Effector memory CD4-positive, alpha-beta T cell (primary cell): ENCODE data around the gene SPOCK3.

ENCODE experiments used
- DNase-seq, 3 donors: peaks; one replicate each; pipeline ENCODE4 v3.0.0-alpha.2; 2020
- H3K27ac ChIP-seq: 2 replicates; pipeline ENCODE4 v1.7.0; 2013; ENCODE audit warnings: mild to moderate bottlenecking, low read length, moderate library complexity; ENCODE audit not compliant: insufficient read depth, poor library complexity, severe bottlenecking
- H3K27me3 ChIP-seq: replicated peaks from 2 replicates; pipeline ENCODE4 v1.7.0; 2013; ENCODE audit warnings: mild to moderate bottlenecking, low read length; ENCODE audit not compliant: insufficient read depth, control insufficient read depth, poor library complexity, severe bottlenecking
- H3K36me3 ChIP-seq: 2 replicates; pipeline ENCODE4 v1.7.0; 2013; ENCODE audit warnings: mild to moderate bottlenecking, low read length, moderate library complexity; ENCODE audit not compliant: control insufficient read depth, insufficient read depth
- H3K4me1 ChIP-seq: 2 replicates; pipeline ENCODE4 v1.7.0; 2013; ENCODE audit warnings: low read length, mild to moderate bottlenecking; ENCODE audit not compliant: control insufficient read depth, insufficient read depth, poor library complexity, severe bottlenecking
- H3K4me3 ChIP-seq: 2 replicates; pipeline ENCODE4 v1.7.0; 2013; ENCODE audit warnings: low read length, low read depth, mild to moderate bottlenecking; ENCODE audit not compliant: insufficient read depth, poor library complexity, severe bottlenecking
- H3K9me3 ChIP-seq: 2 replicates; pipeline ENCODE4 v1.7.0; 2013; ENCODE audit warnings: mild to moderate bottlenecking, low read length, moderate library complexity; ENCODE audit not compliant: control insufficient read depth

Gene SPOCK3

DNA sequence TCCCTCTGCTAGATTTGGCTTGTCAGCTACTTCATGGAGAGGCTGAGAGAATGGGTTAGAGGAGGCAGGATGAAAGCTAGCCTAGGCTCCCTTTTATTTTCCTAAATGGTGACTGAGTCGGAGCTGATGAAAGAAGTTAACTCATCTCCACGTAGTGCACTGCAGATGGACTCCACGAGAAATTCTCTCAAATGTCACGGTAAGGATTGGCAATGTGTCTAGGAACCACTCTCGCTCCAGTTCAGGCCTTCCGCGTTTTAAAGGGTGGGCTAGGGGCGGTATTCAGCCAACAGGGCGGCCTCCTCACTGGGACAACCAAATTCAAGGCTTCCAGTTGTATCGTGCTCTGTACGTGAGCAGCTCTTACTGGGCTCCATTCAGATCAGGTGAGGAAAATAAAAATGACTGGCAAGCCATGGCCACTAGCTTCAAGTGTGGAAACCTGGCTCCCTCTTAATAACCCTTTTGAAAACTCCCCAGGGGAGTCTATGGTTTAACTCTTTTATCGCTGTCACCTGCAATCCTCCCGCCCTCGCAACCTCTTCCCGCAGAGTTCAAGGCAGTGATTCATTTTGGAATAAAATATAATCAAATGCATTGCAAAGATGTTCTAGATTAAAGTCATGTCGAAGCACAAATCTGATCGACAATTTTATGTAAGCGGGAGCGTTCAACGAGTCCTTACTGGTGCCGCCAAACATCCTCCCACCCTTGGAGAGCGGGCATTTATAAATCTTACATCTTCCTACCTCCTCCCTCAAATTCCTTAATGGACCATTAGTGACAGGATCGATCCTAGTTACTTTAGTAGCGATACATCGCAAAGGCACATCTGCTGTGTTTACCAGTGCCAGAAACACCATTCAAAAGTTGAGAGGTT lies 1.2 kb downstream of the SPOCK3 start:
- DNase-seq = no peak
- H3K4me1 ChIP-seq = no peaks in the 10 kb centered on the region
- H3K9me3 ChIP-seq = no peaks in the 10 kb centered on the region
- H3K27ac ChIP-seq = no peak overlapping the region
- no peaks in the 10 kb centered on the region for H3K27me3 ChIP-seq
- no peak overlapping the region for H3K4me3 ChIP-seq
- H3K36me3 ChIP-seq = no peaks in the 10 kb centered on the region

DNA sequence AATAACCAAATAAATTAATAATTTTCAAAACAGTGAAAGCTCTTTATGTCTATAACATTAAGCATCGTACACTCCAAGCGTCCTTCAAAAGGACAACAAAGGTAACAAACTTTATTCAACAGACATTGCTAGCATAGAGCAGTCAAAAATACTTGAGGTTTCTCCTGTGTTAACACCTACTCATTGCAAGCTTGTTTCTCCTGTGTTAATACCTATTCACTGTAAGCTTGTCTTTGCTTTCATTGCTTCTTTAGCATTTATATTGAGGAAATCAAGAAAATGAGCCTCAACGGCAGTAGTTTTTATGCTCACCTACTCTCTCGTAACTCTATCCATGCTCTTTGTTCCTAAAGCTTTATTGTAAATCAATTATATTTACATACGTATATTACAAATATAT lies 3.5 kb downstream of the SPOCK3 start:
- no peaks in the 10 kb centered on the region for H3K36me3 ChIP-seq
- H3K4me3 ChIP-seq = no peak overlapping the region
- no peaks in the 10 kb centered on the region for H3K4me1 ChIP-seq
- H3K9me3 ChIP-seq = no peaks in the 10 kb centered on the region
- H3K27me3 ChIP-seq = no peaks in the 10 kb centered on the region
- H3K27ac ChIP-seq = no peak overlapping the region
- DNase-seq = no peak

DNA sequence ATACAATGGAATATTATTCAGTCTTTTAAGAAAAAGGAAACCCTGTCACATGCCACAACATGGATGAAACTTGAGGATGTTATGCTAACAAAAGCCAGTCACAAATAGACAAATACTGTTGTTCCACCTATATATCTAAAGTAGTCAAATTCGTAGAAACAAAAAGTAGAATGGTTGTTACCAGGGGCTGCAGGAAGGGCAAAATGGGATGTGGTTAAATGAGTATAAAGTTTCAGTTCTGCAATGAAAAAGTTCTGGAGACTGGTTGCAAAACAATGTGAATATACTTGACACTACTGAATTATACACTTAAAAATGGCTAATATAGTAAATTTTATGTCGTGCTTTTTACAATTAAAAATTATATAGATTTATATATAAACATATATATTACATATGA lies 12.2 kb downstream of the SPOCK3 start:
- H3K9me3 ChIP-seq = no peaks in the 10 kb centered on the region
- H3K36me3 ChIP-seq = no peaks in the 10 kb centered on the region
- no peaks in the 10 kb centered on the region for H3K27me3 ChIP-seq
- no peak overlapping the region for H3K27ac ChIP-seq
- H3K4me1 ChIP-seq = no peaks in the 10 kb centered on the region
- no peak overlapping the region for H3K4me3 ChIP-seq
- DNase-seq = no peak

DNA sequence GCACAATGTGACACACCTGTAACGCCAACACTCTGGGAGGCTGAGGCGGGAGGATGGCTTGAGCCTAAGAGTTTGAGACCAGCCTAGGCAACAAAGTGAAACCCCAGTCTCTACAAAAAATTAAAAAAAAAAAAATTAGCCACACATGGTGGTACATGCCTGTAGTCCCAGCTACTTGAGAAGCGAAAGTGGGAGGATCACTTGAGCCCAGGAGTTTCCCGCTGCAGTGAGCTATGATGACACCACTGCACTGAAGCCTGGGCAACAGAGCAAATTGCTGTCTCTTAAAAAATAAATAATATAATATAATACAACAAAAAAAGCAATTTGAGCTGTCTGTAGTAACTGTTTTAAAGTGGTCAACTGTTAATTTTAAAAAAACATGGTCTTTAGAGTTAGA lies 13.2 kb downstream of the SPOCK3 start:
- H3K27ac ChIP-seq = no peak overlapping the region
- no peaks in the 10 kb centered on the region for H3K36me3 ChIP-seq
- H3K4me1 ChIP-seq = no peaks in the 10 kb centered on the region
- no peak overlapping the region for H3K4me3 ChIP-seq
- DNase-seq = no peak
- H3K9me3 ChIP-seq = no peaks in the 10 kb centered on the region
- no peaks in the 10 kb centered on the region for H3K27me3 ChIP-seq

DNA sequence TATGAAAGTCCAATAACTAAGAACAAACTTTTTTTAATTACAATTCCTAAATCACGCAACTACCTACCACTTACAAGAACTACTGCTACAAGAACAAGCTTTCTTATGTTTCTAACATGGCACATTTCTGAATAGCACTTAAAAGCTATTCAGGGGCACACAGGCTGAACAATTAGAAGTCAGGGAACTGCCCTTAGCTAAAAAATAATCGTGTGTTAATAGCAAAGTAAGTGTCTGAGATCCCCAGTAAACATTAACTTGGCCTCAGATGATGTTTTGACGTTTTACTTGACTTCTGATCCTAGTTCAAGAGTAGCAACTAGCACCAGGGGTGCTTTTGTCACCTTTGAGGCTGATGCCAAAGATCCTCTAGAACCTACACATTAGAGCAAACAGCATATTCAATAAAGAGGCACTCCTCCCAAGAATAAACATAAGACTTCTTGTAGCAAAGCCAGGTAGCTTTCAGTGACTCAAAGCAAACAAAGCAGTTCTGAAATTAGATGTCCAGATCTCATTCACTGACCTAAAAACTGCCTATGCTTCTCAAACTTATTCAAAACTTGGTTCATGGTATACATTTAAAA lies 16.2 kb downstream of the SPOCK3 start:
- Histone ChIP-seq H3K27me3 (no peaks in the 10 kb centered on the region), H3K36me3 (no peaks in the 10 kb centered on the region), H3K4me1 (no peaks in the 10 kb centered on the region), H3K4me3 (no peak overlapping the region), H3K9me3 (no peaks in the 10 kb centered on the region), H3K27ac (no peak overlapping the region)
- no peak for DNase-seq

DNA sequence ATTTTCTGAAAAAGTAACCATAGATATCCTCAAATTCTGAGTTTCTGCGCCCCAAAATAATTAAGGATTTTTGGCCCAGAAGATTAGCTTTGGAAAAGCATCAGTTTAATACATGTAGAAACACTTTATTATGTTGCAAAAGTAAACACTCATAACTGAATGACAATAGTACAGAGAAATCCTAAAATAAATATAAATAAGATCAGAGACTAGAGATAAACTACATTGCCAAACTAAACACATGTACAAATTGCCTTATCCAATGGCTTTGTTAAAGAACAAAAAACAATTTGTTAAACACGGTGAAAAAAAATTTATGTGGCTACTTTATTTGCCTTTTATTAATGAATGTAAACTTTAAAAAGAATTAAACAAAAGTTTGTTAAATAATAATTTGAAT lies 17.5 kb downstream of the SPOCK3 start:
- Histone ChIP-seq H3K27ac (no peak overlapping the region), H3K36me3 (no peaks in the 10 kb centered on the region), H3K9me3 (no peaks in the 10 kb centered on the region), H3K27me3 (no peaks in the 10 kb centered on the region), H3K4me3 (no peak overlapping the region), H3K4me1 (no peaks in the 10 kb centered on the region)
- DNase-seq = no peak

DNA sequence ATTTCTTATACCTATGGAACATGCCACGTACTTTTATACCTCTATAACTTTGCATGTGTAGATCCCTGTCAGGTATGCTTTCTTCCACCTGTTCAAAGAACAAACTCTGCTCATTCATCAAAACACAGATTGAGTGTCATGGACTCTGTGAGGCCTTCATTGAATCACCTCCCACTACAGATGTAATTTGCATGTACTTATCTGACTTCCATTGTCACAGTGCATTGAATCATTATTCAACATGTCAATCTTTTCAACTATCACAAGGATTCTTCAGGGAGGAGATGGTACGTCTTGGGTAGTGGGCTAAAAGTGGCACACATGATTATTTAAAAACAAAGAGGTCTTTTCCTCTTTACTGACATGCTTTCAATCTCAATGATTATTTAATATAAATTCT lies 24.1 kb downstream of the SPOCK3 start:
- Histone ChIP-seq H3K36me3 (no peaks in the 10 kb centered on the region), H3K4me3 (no peak overlapping the region), H3K9me3 (no peaks in the 10 kb centered on the region), H3K27ac (no peak overlapping the region), H3K27me3 (no peaks in the 10 kb centered on the region), H3K4me1 (no peaks in the 10 kb centered on the region)
- DNase-seq = no peak

DNA sequence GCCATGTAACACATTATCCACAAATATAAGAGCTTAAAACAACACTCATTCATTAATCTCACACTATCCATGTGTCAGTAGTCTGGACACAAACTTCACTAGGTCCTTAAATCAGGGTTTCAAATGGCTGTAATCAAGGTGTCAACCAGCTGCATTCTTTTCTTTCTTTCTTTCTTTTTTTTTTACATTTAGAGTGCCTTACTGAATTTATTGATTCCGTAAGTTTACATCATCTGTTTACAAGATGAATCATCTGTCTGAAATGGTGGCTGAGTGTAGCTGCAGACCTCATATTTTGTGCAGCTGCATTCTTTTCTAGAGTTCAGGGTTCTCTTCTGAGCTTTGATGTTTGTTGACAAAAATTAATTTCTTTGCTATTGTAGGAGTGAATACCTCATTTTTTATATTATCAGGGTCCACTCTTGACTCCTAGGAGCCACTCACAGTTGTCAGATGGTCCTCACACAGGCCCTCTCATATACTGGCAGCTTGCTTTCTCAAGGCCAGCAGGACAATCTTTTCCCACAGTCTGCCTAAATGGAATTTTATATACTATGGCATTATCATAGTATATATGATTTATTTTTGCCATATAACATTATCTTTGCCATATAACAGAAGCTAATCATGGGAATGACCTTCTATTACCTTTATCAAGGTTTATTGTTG lies 37.8 kb downstream of the SPOCK3 start:
- Histone ChIP-seq H3K27ac (no peak overlapping the region), H3K36me3 (no peaks in the 10 kb centered on the region)
- no peak for DNase-seq

DNA sequence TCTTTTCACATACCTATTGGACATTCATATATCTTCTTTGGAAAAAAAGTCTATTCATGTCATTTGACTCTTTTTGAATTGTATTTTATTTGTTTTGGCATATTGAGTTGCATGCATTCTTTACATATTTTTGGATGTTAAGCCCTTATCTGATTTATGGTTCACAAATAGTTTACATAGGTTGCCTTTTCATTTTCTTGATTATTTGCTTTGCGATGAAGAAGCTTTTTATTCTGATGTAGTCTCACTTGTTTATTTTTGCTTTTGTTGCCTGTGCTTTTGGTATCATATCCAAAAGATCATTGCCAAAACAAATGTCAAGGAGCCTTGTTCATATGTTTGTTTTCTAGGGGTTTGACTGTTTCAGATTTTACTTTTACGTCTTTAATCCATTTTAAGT lies 43.9 kb downstream of the SPOCK3 start:
- no peak overlapping the region for H3K4me3 ChIP-seq
- H3K27ac ChIP-seq = no peak overlapping the region
- no peaks in the 10 kb centered on the region for H3K27me3 ChIP-seq
- H3K36me3 ChIP-seq = no peaks in the 10 kb centered on the region
- DNase-seq = no peak
- H3K4me1 ChIP-seq = no peaks in the 10 kb centered on the region
- H3K9me3 ChIP-seq = no peaks in the 10 kb centered on the region

More for the DNA sequence above, 37.8 kb downstream of the SPOCK3 start:
- no peaks in the 10 kb centered on the region for H3K27me3 ChIP-seq
- H3K4me3 ChIP-seq = no peak overlapping the region
- H3K4me1 ChIP-seq = no peaks in the 10 kb centered on the region
- no peaks in the 10 kb centered on the region for H3K9me3 ChIP-seq

DNA sequence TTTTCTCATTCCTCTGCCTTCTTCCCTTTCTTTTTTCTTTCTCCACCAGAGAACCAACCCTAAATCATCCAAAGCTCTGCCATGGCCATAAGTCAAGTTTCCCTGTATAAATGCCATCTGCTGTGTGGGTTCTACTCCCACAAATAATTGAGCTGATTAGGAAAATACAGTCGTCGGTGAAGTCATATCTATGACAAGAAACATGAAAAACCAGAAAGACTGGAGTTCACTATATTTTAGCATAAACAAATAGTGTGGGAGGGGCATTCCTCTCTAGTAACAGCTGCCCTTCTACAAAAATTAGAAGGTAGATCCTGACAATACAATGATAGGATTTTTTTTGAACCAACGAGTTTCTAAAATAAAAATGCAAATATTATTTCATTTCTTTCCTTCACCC lies 48.8 kb downstream of the SPOCK3 start:
- Histone ChIP-seq H3K36me3 (no peaks in the 10 kb centered on the region), H3K4me3 (no peak overlapping the region), H3K9me3 (no peaks in the 10 kb centered on the region), H3K27me3 (no peaks in the 10 kb centered on the region), H3K4me1 (no peaks in the 10 kb centered on the region), H3K27ac (no peak overlapping the region)
- DNase-seq = no peak
